Mammary epithelial cell (primary cell): Measurements from ENCODE around the gene SPIRE1.
"Not testable (repeated sequence)": the region's sequence is repeated elsewhere in the genome, so short reads cannot be mapped to it uniquely, and the experiment has no call there.

Experiments used
- CTCF ChIP-seq, 2 donors: IDR thresholded peaks in 1 of 2; conservative IDR thresholded peaks in 1 of 2; 2 replicates each; pipeline ENCODE4 v1.5.1; 2011 to 2012; ENCODE audit warnings: inconsistent platforms in 2 of 2, low read length in 2 of 2, mild to moderate bottlenecking in 2 of 2, control low read depth in 1 of 2, low read depth in 1 of 2; ENCODE audit not compliant: insufficient read depth in 1 of 2; ENCODE audit errors: extremely low read depth in 1 of 2
- EZH2 ChIP-seq: IDR thresholded peaks from 2 replicates; pipeline ENCODE4 v1.6.1; 2012; ENCODE audit warnings: low read length, inconsistent platforms, borderline replicate concordance

- TF ChIP-seq CTCF (conservative IDR thresholded peaks at IDR 0.05 in 1 of 2, IDR thresholded peaks at IDR 0.05 in 1 of 2; ENCODE audit: extremely low read depth in 1 of 2, insufficient read depth in 1 of 2, low read depth in 1 of 2, low read length in 2 of 2); EZH2: not testable (repeated sequence)
Measured at GRCh38 chr18:12560600-12560999, 97.3 kb downstream of the SPIRE1 start.
